ENCODE measurements around the gene GALNT18. TPM values are rescaled to one million over a fixed set of nuclear protein-coding genes. Genes with fewer than 3 reads are reported as not detected.
"Not testable (repeated sequence)": the region's sequence is repeated elsewhere in the genome, so short reads cannot be mapped to it uniquely, and the experiment has no call there.

The GALNT18 gene
- total RNA-seq, 1 experiment from 2014 or later, result 25.3 TPM

DNA sequence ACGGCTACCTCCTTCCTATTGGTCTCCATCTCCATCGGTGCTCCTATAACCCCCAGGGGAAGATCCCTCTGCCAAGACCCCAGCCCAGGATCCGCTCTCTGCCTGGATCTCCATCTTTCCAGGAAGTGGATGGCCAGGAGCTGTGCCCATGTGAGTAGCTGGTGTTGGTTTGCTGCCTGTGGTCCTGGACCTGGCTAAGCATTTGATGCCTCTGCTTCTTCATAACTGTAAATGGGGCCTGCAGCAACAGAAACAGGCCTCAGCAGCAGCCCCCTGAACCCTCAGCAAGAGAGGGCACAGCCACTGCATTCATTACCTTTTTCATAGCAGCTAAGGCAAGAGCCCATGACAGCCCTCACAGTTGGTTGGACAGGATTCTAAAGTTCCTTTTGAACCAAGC lies 242.1 kb downstream of the GALNT18 start:
- H3K27me3 ChIP-seq, result no peaks in the 10 kb centered on the region
- DNase-seq, result no peak
- H3K4me3 ChIP-seq, result no peak overlapping the region
- H3K9me3 ChIP-seq, result peaks cover 2% of the 10 kb centered on the region; the same call in 1 of the 2 replicates
- H3K36me3 ChIP-seq, result no peaks in the 10 kb centered on the region; the same call in 1 of the 2 replicates

DNA sequence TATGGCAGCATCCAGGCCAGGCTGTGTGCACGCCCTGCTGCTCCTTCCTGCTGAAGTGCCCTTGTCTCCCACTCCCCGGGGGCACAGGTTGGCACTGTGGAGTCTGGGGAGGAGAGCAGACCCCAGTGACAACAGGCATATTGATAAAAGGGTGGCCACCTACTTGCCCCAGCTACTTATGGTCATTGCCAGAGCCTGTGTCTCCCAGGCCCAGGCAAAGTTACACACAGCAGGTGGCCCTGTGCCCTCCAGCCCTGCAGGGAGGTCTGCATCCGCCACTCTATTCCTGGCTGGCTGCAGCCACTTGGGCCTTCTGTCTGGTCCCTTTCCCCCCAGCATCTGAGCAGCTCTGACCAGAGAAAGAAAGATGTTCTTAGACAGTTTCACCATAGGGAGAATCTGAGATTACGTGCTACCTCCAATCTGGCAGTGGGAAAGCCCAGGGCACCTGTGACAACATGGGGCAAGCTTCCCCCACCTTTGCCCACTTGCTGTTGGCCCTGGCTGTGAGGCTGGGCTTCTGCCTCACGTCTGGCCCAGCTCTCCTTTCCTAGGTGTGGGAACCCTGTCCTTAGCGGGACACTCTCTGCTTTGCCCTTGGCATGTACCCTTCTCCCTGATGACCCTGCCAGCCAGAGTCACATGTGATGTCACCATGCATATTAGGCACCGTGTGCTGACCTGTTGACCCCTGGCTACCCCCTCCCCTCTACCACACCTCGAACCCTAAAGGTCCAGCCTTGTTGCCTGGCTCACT lies 243.4 kb downstream of the GALNT18 start:
- no peak for DNase-seq

DNA sequence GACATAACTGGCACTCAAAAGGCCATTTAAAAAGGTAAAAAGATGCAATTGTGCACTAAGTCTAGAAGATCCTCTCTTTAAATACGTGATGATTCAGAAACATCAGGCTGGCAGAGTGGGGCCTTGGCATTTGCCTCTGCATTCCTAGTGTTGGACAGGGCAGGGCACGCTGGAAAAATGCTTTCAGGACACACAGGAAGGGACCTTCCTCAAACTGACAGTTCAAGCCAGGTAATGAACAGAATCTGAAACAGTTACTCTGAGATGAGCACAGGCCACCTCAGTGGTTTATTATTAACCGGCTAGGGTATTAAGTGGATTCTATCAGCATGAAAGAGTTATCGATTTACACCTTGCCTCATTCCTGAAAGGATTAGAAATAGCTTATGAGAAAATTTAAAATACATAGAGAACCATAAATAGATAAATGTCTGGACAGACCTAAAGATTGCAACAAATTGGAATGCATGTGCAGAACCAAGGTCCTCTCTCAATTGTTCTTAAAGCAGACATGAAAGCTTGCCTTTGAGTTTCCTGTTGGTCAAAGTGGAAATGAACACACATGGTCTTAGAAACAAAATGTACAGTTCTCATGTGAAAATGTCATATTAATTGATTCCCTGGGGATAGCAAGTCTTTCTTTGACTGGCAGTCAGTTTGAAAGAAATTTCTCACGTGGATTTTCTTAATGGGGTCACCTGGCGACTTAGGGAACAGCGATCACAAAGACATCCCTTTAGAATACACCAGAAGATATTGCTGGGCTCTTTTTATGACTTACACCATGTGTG lies 247.3 kb downstream of the GALNT18 start:
- no peaks in the 10 kb centered on the region for H3K27me3 ChIP-seq
- H3K9me3 ChIP-seq, result no peaks in the 10 kb centered on the region
- DNase-seq, result no peak
- no peaks in the 10 kb centered on the region; the same call in 1 of the 2 replicates for H3K36me3 ChIP-seq
- no peak overlapping the region for H3K4me3 ChIP-seq

More for the DNA sequence above, 243.4 kb downstream of the GALNT18 start:
- Histone ChIP-seq H3K4me3 (no peak overlapping the region), H3K9me3 (no peaks in the 10 kb centered on the region), H3K36me3 (no peaks in the 10 kb centered on the region; the same call in 1 of the 2 replicates), H3K27me3 (no peaks in the 10 kb centered on the region)

DNA sequence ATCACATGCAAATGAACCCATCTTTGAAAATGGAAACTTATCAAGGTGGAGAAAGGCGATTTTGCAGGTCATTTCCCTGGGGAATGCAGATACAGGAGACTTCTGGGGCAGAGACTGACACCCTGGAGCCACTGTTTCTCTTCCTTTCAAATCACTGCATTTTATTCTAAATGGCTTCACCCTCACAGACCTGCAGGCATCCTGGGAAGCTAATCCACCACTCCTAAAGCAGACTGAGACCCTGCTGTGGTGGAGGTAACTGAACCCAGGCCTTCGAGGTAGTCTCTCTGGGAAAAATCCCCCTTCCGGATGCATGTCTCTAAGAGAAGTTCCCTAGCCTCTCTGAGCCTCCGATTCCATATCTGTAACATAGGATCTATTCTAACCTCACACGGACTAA lies 247.9 kb downstream of the GALNT18 start:
- DNase-seq, result no peak
- no peaks in the 10 kb centered on the region; the same call in 1 of the 2 replicates for H3K36me3 ChIP-seq
- no peaks in the 10 kb centered on the region for H3K9me3 ChIP-seq
- no peak overlapping the region for H3K4me3 ChIP-seq
- H3K27me3 ChIP-seq, result no peaks in the 10 kb centered on the region

DNA sequence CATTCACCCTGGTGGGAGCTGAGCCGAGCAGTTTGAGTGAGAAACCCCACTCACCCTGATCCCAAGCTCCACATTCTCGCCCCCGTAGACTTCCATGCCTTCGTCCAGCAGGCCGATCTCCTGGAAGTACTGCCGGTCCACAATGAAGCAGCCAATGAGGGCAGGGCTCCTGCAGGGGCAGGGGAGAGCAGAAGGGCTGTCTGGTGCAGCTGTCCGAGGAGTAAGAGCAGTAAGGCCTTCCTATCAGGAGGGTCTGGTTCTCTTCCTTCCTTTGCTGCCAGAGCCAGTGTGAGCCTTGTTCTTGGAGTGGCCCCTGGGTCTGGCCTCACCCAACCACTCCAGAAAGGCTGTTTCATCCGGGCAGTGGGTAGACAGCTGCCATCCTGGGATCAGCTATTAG lies 249.3 kb downstream of the GALNT18 start:
- no peak overlapping the region for H3K4me3 ChIP-seq
- no peaks in the 10 kb centered on the region for H3K27me3 ChIP-seq
- no peaks in the 10 kb centered on the region; the same call in 1 of the 2 replicates for H3K36me3 ChIP-seq
- DNase-seq, result no peak
- peaks cover 9% of the 10 kb centered on the region for H3K9me3 ChIP-seq

DNA sequence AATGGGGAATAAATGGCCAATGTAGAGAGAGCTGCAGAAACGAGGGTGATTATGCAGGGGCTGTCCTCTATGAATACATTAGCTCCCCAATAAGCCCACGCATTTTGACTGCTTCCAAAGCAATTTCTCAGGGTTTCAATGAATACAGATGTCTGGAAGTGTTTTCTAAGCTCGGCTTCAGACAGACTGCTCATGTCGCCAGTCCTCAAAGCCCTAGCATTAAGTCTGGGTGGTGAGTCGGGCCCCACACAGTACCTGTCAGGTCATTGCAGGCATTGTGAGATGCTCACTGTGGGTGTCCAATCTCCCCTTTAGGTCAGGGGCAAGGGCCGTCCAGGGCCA lies 250.9 kb downstream of the GALNT18 start:
- Histone ChIP-seq H3K27me3 (no peaks in the 10 kb centered on the region), H3K9me3 (peaks cover 9% of the 10 kb centered on the region), H3K36me3 (no peaks in the 10 kb centered on the region; the same call in 1 of the 2 replicates), H3K4me3 (no peak overlapping the region)
- DNase-seq, result no peak

DNA sequence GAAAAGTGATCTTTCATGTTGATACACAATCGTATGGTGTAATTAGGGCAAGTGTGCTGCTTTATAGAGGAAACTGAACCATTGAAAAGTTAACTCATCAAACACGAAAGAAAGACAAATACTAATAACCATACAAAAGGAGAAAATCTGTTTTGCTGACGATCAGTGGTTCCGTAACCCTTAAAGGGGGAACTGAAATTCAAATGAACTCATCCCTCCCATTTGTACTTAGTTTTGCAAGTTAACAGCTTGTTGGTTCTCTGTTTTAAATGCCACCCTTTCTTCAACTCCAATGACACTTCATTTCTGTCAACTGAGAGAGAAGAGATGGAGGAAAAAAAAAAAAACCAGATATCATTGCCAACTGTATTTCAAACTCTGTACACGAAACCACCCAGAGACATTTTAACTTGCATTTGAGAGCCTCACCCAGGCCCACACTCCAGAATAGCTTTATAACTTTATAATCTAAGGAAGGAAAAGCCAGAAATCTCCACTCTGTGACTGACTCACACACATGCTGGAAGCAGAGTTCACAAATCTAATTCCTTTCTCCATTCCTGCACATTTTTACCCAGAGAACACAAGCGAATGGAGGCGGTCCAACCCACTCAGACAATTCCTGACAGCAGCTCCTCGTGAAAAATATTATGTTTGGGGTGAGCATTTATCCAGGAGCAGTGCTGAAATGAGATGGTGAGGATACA lies 251.4 kb downstream of the GALNT18 start:
- Histone ChIP-seq H3K9me3 (peaks cover 9% of the 10 kb centered on the region), H3K36me3 (no peaks in the 10 kb centered on the region; the same call in 1 of the 2 replicates), H3K4me3 (no peak overlapping the region), H3K27me3 (no peaks in the 10 kb centered on the region)
- no peak for DNase-seq

DNA sequence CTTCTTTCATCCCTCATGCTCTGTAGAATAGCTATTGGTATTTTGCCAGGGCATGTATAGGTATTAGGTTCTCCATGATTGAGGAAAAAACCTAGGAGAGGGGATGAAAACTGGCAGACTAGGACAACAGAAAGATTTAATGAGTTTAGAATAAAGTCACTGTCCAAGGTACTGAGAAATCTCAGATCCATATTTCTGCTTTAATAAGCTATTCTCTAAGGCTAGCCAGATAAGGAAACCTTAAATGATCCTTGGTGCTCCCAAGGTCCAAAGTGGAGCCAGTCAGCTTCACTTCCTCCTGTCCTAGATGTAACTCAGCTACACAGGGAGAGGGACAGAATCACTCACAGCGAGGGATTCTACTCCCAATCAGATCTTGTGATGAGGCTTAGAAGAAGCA lies 255.0 kb downstream of the GALNT18 start:
- no peak overlapping the region for H3K4me3 ChIP-seq
- no peak for DNase-seq
- no peaks in the 10 kb centered on the region for H3K27me3 ChIP-seq
- H3K36me3 ChIP-seq, result no peaks in the 10 kb centered on the region
- H3K9me3 ChIP-seq, result peaks cover 9% of the 10 kb centered on the region

DNA sequence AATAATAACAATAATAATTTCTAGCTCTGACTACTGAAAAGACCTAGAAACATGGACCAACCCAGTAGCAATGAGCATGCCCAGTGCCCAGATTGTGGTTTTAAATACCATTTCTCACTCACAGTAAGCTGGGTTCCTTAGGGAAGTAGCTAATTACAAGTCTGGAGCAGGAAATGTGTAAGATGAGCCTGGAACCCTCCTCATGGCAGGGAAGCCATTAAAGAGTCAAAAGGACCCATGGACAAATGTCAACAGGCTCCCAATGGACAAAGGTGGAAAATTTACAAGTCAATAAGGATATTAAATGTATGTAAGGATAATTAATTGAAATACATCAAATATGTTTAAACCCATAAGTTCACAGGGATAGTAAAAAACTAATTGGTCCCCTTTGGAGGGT lies 258.1 kb downstream of the GALNT18 start:
- H3K4me3 ChIP-seq, result no peak overlapping the region

DNA sequence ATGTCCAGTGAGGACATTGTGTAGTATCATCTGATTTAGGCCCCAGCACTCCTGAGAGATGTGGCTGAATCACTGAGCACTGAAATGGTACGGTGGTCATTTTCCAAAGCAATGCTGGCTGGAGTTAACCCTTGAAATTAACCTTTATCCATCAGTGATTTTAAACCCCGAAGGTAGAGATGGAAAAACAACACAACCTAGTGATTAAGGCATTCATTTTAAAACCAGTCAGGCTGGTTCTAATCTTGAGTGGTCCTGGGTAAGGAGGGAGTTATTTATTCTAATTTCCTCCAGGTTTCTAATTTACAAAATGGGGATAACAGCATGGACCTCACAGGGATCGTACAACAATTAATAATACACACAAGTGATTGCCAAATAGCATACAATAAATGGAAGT lies 262.2 kb downstream of the GALNT18 start:
- H3K36me3 ChIP-seq, result no peaks in the 10 kb centered on the region
- DNase-seq, result no peak
- H3K27me3 ChIP-seq, result no peaks in the 10 kb centered on the region
- H3K4me3 ChIP-seq, result no peak overlapping the region
- no peaks in the 10 kb centered on the region for H3K9me3 ChIP-seq

More for the DNA sequence above, 258.1 kb downstream of the GALNT18 start:
- Histone ChIP-seq H3K36me3 (no peaks in the 10 kb centered on the region), H3K27me3 (no peaks in the 10 kb centered on the region), H3K9me3 (peaks cover 9% of the 10 kb centered on the region)
- no peak for DNase-seq

DNA sequence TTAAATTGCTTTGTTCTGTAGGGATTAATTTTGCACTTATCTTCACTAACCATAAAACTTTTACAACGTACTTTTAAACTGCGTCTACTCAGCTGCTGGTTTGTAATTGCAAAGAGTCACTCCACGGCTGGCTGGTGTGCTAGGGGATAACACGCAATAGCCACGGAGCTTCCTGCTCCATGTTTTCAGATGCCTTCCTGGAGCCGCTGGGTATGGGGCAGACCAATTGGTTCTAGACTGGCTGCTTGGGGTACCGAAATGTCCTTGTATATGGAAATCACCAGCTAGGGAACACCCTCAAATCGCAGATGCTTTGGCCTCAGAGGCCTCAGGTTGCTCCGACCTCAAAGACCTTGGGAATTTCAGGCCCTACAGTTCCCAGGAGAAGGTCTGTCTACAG lies 265.0 kb downstream of the GALNT18 start:
- no peaks in the 10 kb centered on the region for H3K27me3 ChIP-seq
- no peaks in the 10 kb centered on the region for H3K36me3 ChIP-seq
- H3K4me3 ChIP-seq, result no peak overlapping the region
- H3K9me3 ChIP-seq, result no peaks in the 10 kb centered on the region
- DNase-seq, result no peak

DNA sequence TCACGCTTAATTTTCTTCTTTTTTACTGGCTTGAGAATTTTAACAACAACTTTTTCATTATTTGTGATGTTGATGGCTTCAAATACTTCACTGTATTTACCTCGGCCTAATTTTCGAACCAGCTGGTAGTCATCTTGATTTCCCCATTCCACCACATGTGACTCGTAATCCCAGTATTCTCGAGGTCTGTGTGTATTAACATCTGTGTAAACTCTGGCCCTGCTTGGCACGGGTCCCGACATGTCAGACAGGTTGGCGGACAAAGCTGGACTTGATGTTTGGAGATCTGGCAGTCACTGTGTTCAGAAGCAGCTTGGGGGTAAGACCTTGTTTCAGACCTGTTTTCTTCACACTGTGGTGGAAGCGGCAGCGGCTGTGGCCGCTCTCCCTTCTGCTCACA lies 268.9 kb downstream of the GALNT18 start, which contains the start of gene CSNK2A3:
Gene CSNK2A3, minus strand, starts transcription at position 373 of the 400 bp plus-strand sequence. Its CDS starts 131 bp downstream, at position 242.
- H3K36me3 ChIP-seq, H3K27me3 ChIP-seq, H3K9me3 ChIP-seq, H3K4me3 ChIP-seq: not testable (repeated sequence)
- peak; percentile 16 for DNase-seq

DNA sequence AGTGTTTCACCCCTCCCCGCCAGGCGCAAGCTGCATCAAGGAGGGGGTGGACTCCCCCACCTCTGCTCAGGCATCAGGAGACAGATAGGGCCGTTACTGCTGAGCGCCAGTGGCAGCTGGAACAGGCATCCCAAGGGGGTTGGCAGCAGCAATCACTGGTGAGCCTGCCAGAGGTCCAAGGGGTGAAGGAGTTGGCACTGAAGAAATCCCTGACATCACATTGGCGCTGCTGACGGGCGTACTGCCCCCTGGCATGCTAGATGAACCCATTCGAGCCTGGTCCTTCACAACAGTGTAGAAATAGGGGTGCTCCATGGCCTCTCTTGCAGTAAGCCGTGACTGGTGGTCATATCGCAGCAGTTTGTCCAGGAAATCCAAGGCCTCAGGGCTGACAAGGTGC lies 270.0 kb downstream of the GALNT18 start:
- not testable (repeated sequence) for DNase-seq, H3K9me3 ChIP-seq, H3K4me3 ChIP-seq, H3K36me3 ChIP-seq, H3K27me3 ChIP-seq

DNA sequence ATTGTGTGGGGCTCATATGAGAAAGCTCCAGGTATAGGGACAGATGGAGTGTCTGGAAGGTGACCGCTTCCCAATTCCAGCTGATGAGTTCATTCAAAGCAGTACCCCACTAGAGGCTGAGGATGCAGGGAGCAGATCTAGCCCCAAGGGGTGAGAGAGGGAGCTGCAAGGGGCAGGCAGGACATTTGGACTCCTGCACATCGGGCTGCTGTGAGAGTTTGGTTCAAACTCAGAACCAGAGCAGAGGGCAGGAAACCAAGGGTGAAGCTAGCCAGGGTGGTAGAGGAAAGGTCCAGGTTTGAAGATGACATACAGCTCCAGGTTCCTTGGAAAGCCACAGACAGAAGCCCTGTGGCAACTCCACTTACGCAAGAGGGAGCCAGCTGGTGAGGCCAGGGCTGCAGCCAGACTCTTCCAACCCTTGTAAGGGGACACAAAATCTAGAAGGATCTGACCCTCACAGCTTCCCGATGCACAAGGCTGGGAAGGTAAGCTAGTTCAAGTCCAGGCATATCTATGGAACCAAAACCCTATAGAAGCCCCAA lies 270.7 kb downstream of the GALNT18 start:
- no peaks in the 10 kb centered on the region for H3K36me3 ChIP-seq
- no peak for DNase-seq
- H3K4me3 ChIP-seq, result no peak overlapping the region
- no peaks in the 10 kb centered on the region for H3K27me3 ChIP-seq
- no peaks in the 10 kb centered on the region for H3K9me3 ChIP-seq

DNA sequence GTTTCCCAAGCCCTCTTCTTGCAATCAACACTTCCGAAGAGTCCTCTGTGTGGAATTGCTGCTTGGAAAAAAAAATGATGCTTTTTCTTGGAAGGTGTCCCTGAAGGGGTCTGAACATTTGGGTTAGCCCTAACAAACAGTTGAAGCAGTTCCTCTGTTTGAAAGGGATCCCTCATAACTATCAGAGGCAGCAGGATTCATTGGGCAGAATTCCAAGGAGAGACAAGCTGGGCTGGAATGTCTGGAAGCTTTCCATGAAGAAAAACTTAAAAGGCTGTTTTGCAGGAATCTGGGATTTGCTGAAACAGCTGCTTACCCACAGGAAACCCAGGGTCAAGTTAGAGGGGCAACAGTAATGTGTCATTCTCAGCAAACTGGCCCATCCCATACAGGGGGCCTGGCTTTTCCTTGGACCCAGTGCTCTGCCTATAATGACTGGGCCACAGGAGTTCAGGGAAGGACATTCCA lies 271.9 kb downstream of the GALNT18 start:
- DNase-seq, result peak; percentile 41

DNA sequence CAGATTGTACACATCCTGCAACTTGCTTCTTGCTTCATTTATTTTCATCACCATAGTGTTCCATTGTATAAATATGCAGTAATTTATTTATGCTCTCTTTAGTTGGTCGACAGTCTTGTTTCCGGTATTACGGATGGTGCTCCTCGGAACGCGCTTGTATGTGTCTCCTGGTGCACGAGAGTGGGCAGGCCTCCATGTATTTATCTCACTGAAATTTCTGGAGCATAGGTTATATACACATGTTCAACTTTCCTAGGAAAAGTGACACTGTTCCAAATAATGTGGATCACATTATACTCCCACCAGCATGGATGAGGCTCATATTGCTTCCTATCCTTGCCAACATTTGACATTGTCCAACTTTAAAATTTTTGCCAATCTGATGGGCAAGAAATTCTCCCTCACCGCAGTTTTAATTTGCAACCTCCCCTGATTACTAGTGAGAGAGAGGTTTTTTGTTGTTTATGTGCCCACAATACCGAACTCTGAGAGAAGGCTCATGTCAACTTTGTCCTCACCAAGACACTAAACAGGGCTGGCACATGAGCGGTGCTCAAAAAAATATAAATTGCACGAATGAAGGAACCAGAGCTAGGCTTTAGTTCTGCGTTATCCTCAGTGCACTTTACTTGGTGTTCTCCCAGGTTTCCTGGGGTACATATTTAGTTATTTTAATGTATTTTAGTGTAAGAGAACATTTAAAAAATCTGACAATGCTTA lies 272.5 kb downstream of the GALNT18 start:
- H3K9me3 ChIP-seq, result no peaks in the 10 kb centered on the region
- no peak overlapping the region for H3K4me3 ChIP-seq
- no peaks in the 10 kb centered on the region for H3K27me3 ChIP-seq
- H3K36me3 ChIP-seq, result no peaks in the 10 kb centered on the region
- no peak for DNase-seq

More for the DNA sequence above, 271.9 kb downstream of the GALNT18 start:
- no peaks in the 10 kb centered on the region for H3K9me3 ChIP-seq
- H3K4me3 ChIP-seq, result no peak overlapping the region
- no peaks in the 10 kb centered on the region for H3K36me3 ChIP-seq
- no peaks in the 10 kb centered on the region for H3K27me3 ChIP-seq

All from MG63 (cell line).